Ovary (tissue), 9 donors: ENCODE data around the gene LTC4S. TPM values are rescaled to one million over a fixed set of nuclear protein-coding genes. Genes with fewer than 3 reads are reported as not detected.

Source experiments
- DNase-seq, 5 donors: peaks; one replicate each; pipeline ENCODE4 v3.0.0-alpha.2; 2019 to 2020
- H3K27ac ChIP-seq, 2 donors: fragments of 200-600 bp; one replicate each; pipeline versions ENCODE4 v1.5.1 to v1.8.0; 2019 to 2022
- H3K27me3 ChIP-seq: fragments of 200-600 bp; one replicate; pipeline ENCODE4 v1.8.0; 2022
- H3K36me3 ChIP-seq: fragments of 200-600 bp; sonication (generic); one replicate; pipeline ENCODE4 v1.5.1; 2019
- H3K4me1 ChIP-seq: one replicate; pipeline ENCODE4 v1.8.1; 2013; ENCODE audit warnings: mild to moderate bottlenecking, moderate library complexity; ENCODE audit not compliant: insufficient read depth
- H3K4me3 ChIP-seq: fragments of 200-600 bp; sonication (generic); one replicate; pipeline ENCODE4 v1.5.1; 2017
- H3K9me3 ChIP-seq, 2 donors: fragments of 200-600 bp in 1 of 2; sonication (generic) in 1 of 2; one replicate each; pipeline versions ENCODE4 v1.5.1 to v1.8.1; 2013 to 2019; ENCODE audit warnings: mild to moderate bottlenecking in 1 of 2, moderate library complexity in 1 of 2
- EP300 ChIP-seq: sonication (generic); formaldehyde crosslinking; IDR thresholded peaks from one replicate; pipeline ENCODE4 v1.6.1; 2017; ENCODE audit warnings: antibody characterized with exemption
- POLR2A ChIP-seq: fragments of 450-650 bp; IDR thresholded peaks from one replicate; pipeline ENCODE4 v1.6.1; 2017; ENCODE audit warnings: antibody characterized with exemption, mild to moderate bottlenecking, moderate library complexity
- whole genome bisulfite sequencing, 3 donors: extraction: QIAGEN DNeasy Blood & Tissue Kit in 1 of 3; methylation state at CpG; one replicate each; pipeline versions ENCODE4 v1.1.5 to v1.1.7; 2013 to 2017; 5-methylcytosine and 5-hydroxymethylcytosine counted together
- intact Hi-C, 4 donors: fragments of 100-400 bp; cut with DNase I; formaldehyde crosslinking; loops; one replicate each; pipeline versions ENCODE4 v1.11.0 to v1.15.1; 2022 to 2023
- polyA plus RNA-seq, 2 donors: library from polyadenylated mRNA; stranded (reverse); fragments of 200-250 nt in 1 of 2; fragments of 350-450 nt in 1 of 2; fragmentation: Illumina TruSeq in 1 of 2; extraction: RNeasy Lipid Tissue Mini Kit (QIAGEN cat#74804) in 1 of 2; gene quantifications; one replicate each; pipeline ENCODE4 v1.2.3, GENCODE V29; 2013 to 2014
- total RNA-seq, 7 donors: library from RNA; depleted of rRNA in 2 of 7; stranded (reverse); fragments of >200 nt in 2 of 7; fragmentation: NEBNext Ultra II Directional in 3 of 7; extraction: Animal tissue kit (Norgen Biotek cat#: 25700) in 3 of 7; gene quantifications; one replicate each; pipeline versions ENCODE4 v1.1.0 to v1.2.4, GENCODE V29; 2016 to 2023
- TF ChIP-seq, protein P1 (sequence below), 3 donors: fragments of 450-650 bp in 2 of 3; fragments of 200-600 bp in 1 of 3; IDR thresholded peaks; one replicate each; pipeline versions ENCODE4 v1.5.1 to v1.8.0; 2016 to 2022; ENCODE audit warnings: antibody characterized with exemption in 3 of 3, mild to moderate bottlenecking in 1 of 3
- donor health status: DM: no; HTN: no; CAD: no; lungs with moderate emphysema.
- donor health status: DM: no; HTN: no; CAD: no.
- donor health status: Bipolar disorder and iron deficiency.
- donor health status: DM: yes; HTN: yes; CAD: no.
- donor health status: DM: no; HTN: no; CAD: no.
- donor health status: DM: yes; HTN: yes; CAD: no.

LTC4S gene
- total and polyA plus RNA-seq, 9 donors: 7.5 to 43.5 (median 16.9) TPM; not detected in 1

DNA sequence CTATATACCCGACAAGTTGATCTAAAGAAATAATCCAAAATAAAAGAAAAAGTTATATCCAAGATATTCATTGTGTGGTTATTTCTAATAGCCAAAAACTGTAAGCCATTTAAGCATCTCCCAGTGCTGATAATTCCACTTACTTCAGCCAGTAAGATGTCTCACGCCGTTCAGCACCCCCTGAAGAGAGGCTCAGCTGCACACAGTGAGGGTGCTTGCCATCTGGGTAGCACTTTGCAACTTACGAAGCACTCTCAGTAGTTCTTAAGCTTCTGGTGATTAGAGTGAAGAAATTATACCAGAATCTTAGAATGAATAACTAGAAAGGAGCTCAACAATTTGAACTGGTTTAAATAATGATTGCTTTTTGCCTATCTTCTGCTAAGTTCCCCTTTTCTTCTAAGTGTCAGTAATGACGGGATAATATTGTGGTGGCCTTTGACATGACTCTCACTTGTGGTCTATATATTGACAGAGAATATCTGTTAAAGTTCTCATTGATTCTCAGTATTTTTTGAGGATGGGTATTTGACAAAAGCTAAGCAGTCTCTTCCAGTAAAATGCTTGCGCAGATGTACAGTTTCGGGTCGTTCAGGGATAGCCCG is 26.2 kb upstream of the LTC4S start:
- DNase-seq: no peak
- no peaks in the 10 kb centered on the region for H3K27me3 ChIP-seq
- 82 to 91% (median 89%) methylated on average over 9 of the region's 9 CpGs for WGBS, 3 donors

DNA sequence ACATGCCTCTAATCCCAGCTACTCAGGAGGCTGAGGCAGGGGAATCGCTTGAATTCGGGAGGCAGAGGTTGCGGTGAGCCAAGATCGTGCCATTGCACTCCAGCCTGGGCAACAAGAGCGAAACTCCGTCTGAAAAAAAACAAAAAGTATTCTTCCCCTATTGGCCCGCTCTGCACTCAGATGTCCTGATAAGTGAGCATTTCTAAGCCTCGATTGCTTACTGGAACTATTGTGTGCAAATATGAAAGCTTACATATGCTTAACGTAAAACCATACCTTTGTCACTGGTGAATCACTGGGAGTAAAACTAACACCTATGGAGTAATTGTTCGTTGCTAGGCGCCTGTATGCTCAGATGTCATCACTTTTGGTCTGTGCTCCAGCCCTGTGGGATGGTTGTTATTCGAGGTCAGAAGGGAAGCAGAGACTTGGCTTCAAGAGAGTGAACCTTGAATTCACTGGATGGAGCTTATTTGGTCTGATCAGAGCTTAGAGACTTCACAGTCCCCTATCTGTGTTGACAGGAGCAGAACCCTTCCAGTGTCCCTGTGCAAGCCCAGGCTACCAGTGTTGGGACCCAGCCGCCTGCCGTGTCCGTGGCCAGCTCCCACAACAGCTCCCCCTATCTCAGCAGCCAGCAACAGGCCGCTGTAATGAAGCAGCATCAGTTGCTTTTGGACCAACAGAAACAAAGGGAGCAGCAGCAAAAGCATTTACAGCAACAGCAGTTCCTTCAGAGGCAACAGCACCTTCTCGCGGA is 25.3 kb upstream of the LTC4S start:
- no peaks in the 10 kb centered on the region for H3K27me3 ChIP-seq
- H3K4me3 ChIP-seq: no peak overlapping the region
- TF ChIP-seq POLR2A: no peak
- TF ChIP-seq EP300: no peak
- TF ChIP-seq, protein P1, sequence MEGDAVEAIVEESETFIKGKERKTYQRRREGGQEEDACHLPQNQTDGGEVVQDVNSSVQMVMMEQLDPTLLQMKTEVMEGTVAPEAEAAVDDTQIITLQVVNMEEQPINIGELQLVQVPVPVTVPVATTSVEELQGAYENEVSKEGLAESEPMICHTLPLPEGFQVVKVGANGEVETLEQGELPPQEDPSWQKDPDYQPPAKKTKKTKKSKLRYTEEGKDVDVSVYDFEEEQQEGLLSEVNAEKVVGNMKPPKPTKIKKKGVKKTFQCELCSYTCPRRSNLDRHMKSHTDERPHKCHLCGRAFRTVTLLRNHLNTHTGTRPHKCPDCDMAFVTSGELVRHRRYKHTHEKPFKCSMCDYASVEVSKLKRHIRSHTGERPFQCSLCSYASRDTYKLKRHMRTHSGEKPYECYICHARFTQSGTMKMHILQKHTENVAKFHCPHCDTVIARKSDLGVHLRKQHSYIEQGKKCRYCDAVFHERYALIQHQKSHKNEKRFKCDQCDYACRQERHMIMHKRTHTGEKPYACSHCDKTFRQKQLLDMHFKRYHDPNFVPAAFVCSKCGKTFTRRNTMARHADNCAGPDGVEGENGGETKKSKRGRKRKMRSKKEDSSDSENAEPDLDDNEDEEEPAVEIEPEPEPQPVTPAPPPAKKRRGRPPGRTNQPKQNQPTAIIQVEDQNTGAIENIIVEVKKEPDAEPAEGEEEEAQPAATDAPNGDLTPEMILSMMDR (IDR thresholded peaks at IDR 0.05): no peak
- DNase-seq: no peak
- H3K4me1 ChIP-seq: no peaks in the 10 kb centered on the region
- no peak overlapping the region for H3K27ac ChIP-seq
- no peaks in the 10 kb centered on the region for H3K9me3 ChIP-seq
- H3K36me3 ChIP-seq: no peaks in the 10 kb centered on the region
- 84 to 87% (median 87%) methylated on average over 18 of the region's 18 CpGs for WGBS, 3 donors
- intact Hi-C loops: loop anchor here in 1 of 4 donors (10.0 kb wide), 1 partner anchor 136 kb away; the partner anchor contains the start of gene TBC1D9B

More for the DNA sequence above, 26.2 kb upstream of the LTC4S start:
- Histone ChIP-seq H3K4me3 (no peak overlapping the region), H3K4me1 (no peaks in the 10 kb centered on the region), H3K27ac (no peak overlapping the region), H3K9me3 (no peaks in the 10 kb centered on the region), H3K36me3 (no peaks in the 10 kb centered on the region)
- TF ChIP-seq POLR2A (no peak), EP300 (no peak)
- TF ChIP-seq, protein P1 (IDR thresholded peaks at IDR 0.05): no peak
- intact Hi-C loops: loop anchor here in 1 of 4 donors (10.0 kb wide), 1 partner anchor 137 kb away; the partner anchor contains the start of gene TBC1D9B

DNA sequence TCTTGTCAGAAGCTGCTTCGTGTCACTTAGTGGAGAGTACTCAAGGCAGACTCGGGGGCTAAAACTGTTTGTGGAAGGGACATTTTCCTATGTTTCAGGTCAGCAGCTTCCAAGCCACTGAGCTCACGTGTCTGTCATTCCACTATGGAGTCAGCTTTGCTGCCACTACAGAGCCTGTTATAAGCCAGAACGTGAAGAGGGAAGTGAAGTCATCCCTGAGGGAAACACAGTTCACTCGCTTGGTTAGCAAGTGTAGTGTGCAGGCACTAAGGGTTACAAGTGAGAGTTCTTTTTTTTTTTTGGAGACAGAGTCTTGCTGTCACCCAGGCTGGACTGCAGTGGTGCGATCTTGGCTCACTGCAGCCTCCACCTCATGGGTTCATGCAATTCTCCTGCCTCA is 24.5 kb upstream of the LTC4S start:
- H3K36me3 ChIP-seq: no peaks in the 10 kb centered on the region
- H3K4me1 ChIP-seq: no peaks in the 10 kb centered on the region
- H3K27ac ChIP-seq: no peak overlapping the region
- no peak for DNase-seq
- whole genome bisulfite sequencing, 3 donors: 81 to 88% (median 87%) methylated on average over 6 of the region's 6 CpGs
- intact Hi-C loops: loop anchor here in 1 of 4 donors (10.0 kb wide), 1 partner anchor 136 kb away; the partner anchor contains the start of gene TBC1D9B
- no peaks in the 10 kb centered on the region for H3K27me3 ChIP-seq
- H3K4me3 ChIP-seq: no peak overlapping the region
- no peak for TF ChIP-seq POLR2A
- TF ChIP-seq EP300: no peak
- TF ChIP-seq, protein P1 (IDR thresholded peaks at IDR 0.05): no peak
- H3K9me3 ChIP-seq: no peaks in the 10 kb centered on the region

DNA sequence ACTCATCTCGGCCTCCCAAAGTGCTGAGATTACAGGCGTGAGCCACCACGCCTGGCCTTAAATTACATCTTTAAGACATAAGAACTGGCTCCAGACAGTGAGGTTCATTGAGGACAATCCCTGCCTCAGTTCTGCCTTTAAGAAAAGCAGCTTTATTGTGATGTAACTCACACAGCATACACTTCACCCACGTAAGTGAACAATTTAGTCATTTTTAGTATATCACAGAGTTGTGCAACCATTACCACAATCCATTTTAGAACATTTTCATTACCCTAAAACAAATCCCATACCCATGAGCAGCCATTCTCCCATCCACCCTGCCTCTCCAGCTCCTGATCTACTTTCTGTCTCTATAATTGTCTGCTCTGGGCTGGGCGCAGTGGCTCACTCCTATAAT is 24.0 kb upstream of the LTC4S start:
- Histone ChIP-seq H3K36me3 (no peaks in the 10 kb centered on the region), H3K9me3 (no peaks in the 10 kb centered on the region), H3K27me3 (no peaks in the 10 kb centered on the region), H3K27ac (no peak overlapping the region), H3K4me1 (no peaks in the 10 kb centered on the region), H3K4me3 (no peak overlapping the region)
- no peak for DNase-seq
- 93 to 97% (median 96%) methylated on average over 5 of the region's 5 CpGs for WGBS, 3 donors
- TF ChIP-seq EP300 (no peak), POLR2A (no peak)
- TF ChIP-seq, protein P1 (IDR thresholded peaks at IDR 0.05): no peak
- intact Hi-C loops: loop anchor here in 1 of 4 donors (10.0 kb wide), 1 partner anchor 135 kb away; the partner anchor contains the start of gene TBC1D9B
